Motor neuron (in vitro differentiated cells): Measurements from ENCODE around the gene IKZF4. TPM values are rescaled to one million over a fixed set of nuclear protein-coding genes. Genes with fewer than 3 reads are reported as not detected.
"Not testable (repeated sequence)": the region's sequence is repeated elsewhere in the genome, so short reads cannot be mapped to it uniquely, and the experiment has no call there.

Source experiments
- ATAC-seq, 8 experiments: fragments of 200-7000 bp; cut with Tn5 transposase; replicated peaks in 6 of 8; 2 replicates each; pipeline ENCODE4 v1.8.0; 2021; ENCODE audit warnings: mild to moderate bottlenecking in 8 of 8, moderate library complexity in 8 of 8
- H3K27ac ChIP-seq, 2 donors: fragments of 250-450 bp; sonication (Bioruptor Pico); 2 replicates each; pipeline ENCODE4 v1.9.0; 2021; ENCODE audit warnings: antibody characterized with exemption in 2 of 2, mild to moderate bottlenecking in 2 of 2, moderate library complexity in 1 of 2
- H3K4me1 ChIP-seq, 2 donors: fragments of 250-450 bp; sonication (Bioruptor Pico); replicated peaks in 1 of 2; 2 replicates each; pipeline ENCODE4 v1.6.1; 2021; ENCODE audit warnings: antibody characterized with exemption in 2 of 2, mild to moderate bottlenecking in 2 of 2, moderate library complexity in 1 of 2
- H3K4me3 ChIP-seq, 5 donors: fragments of 250-450 bp; sonication (Bioruptor Pico); 2 replicates each; pipeline ENCODE4 v1.9.0; 2021; ENCODE audit warnings: antibody characterized with exemption in 5 of 5, mild to moderate bottlenecking in 5 of 5, moderate library complexity in 4 of 5
- WGBS, 10 experiments: fragments of 450-650 bp; shearing (Covaris generic); methylation state at CpG; one replicate each; pipeline ENCODE4 v1.0.0; 2022; 5-methylcytosine and 5-hydroxymethylcytosine counted together
- in situ Hi-C, 9 experiments: fragments of 400-800 bp; cut with MboI; loops; one replicate each; pipeline ENCODE4 v1.15.0; 2021; ENCODE audit warnings: low sequenced_read_pairs in 9 of 9, low pct_unique_long_range_greater_than_20kb in 2 of 9; ENCODE audit not compliant: unreplicated experiment in 9 of 9
- total RNA-seq, 8 experiments: library from RNA; unstranded; fragments of 300-600 nt; gene quantifications; 2 replicates each; pipeline versions ENCODE4 v1.2.3 to v1.2.4, GENCODE V29; 2022

The IKZF4 gene
- total RNA-seq, 8 experiments from 2014 or later = 1.4 to 8.6 (median 6.4) TPM

- WGBS, 10 experiments = 63 to 100% (median 78%) methylated on average over 1 to 6 of the region's 6 CpGs; no CpG with 5 or more reads in 1 of the 10 experiments
- no peak for ATAC-seq
- H3K4me1 ChIP-seq = no peaks in the 10 kb centered on the region
Observed at GRCh38 chr12:56053407-56053893, 32.6 kb downstream of the IKZF4 start.

GRCh38 chr12:56059964-56060363 is 39.1 kb downstream of the IKZF4 start:
- H3K4me3 ChIP-seq, H3K27ac ChIP-seq, H3K4me1 ChIP-seq, in situ Hi-C loops: not testable (repeated sequence)
- 40 to 93% (median 77%) methylated on average over 2 to 8 of the region's 8 CpGs; no CpG with 5 or more reads in 2 of the 10 experiments for WGBS, 10 experiments
- peak in 1 of 8 experiments; percentile 27 for ATAC-seq

More at GRCh38 chr12:56053407-56053893, 32.6 kb downstream of the IKZF4 start:
- in situ Hi-C loops = no loop called here
- H3K27ac ChIP-seq = no peak overlapping the region
- H3K4me3 ChIP-seq = no peak overlapping the region

- H3K4me3 ChIP-seq = no peak overlapping the region
- H3K4me1 ChIP-seq = no peaks in the 10 kb centered on the region
- H3K27ac ChIP-seq = no peak overlapping the region
- in situ Hi-C loops = no loop called here
- 62 to 100% (median 67%) methylated on average over 1 to 4 of the region's 5 CpGs; no CpG with 5 or more reads in 3 of the 10 experiments for WGBS, 10 experiments
- no peak for ATAC-seq
Observed at GRCh38 chr12:56061982-56062381, 41.1 kb downstream of the IKZF4 start.

- H3K4me1 ChIP-seq = no peaks in the 10 kb centered on the region
- no peak for ATAC-seq
- in situ Hi-C loops = no loop called here
- no peak overlapping the region for H3K4me3 ChIP-seq
- H3K27ac ChIP-seq = no peak overlapping the region
Observed at GRCh38 chr12:56062996-56063395, 42.2 kb downstream of the IKZF4 start.

GRCh38 chr12:56071648-56072047 is 50.8 kb downstream of the IKZF4 start:
- no peak overlapping the region for H3K27ac ChIP-seq
- ATAC-seq = no peak
- no peak overlapping the region for H3K4me3 ChIP-seq
- WGBS, 10 experiments = 15 to 83% (median 54%) methylated on average over 1 to 4 of the region's 4 CpGs; no CpG with 5 or more reads in 3 of the 10 experiments
- in situ Hi-C loops = no loop called here
- H3K4me1 ChIP-seq = no peaks in the 10 kb centered on the region

GRCh38 chr12:56074396-56074795 is 53.6 kb downstream of the IKZF4 start:
- 65 to 100% (median 79%) methylated on average over 2 to 4 of the region's 5 CpGs; no CpG with 5 or more reads in 2 of the 10 experiments for WGBS, 10 experiments
- Histone ChIP-seq H3K4me3 (no peak overlapping the region), H3K4me1 (no peaks in the 10 kb centered on the region), H3K27ac (no peak overlapping the region)
- ATAC-seq = no peak
- in situ Hi-C loops = no loop called here

GRCh38 chr12:56077966-56078365 is 57.1 kb downstream of the IKZF4 start:
- WGBS, 10 experiments = 81 to 100% (median 97%) methylated on average over 1 to 7 of the region's 9 CpGs; no CpG with 5 or more reads in 2 of the 10 experiments
- in situ Hi-C loops, ATAC-seq: not testable (repeated sequence)

GRCh38 chr12:56078427-56078826 is 57.6 kb downstream of the IKZF4 start:
- WGBS, 10 experiments = 100% methylated on average over 1 of the region's 1 CpG; no CpG with 5 or more reads in 6 of the 10 experiments
- no peak for ATAC-seq
- in situ Hi-C loops = no loop called here
- no peak overlapping the region for H3K27ac ChIP-seq
- H3K4me3 ChIP-seq = no peak overlapping the region
- H3K4me1 ChIP-seq = peaks cover 4% of the 10 kb centered on the region in 2 donors

More at GRCh38 chr12:56077966-56078365, 57.1 kb downstream of the IKZF4 start:
- H3K27ac ChIP-seq, H3K4me3 ChIP-seq, H3K4me1 ChIP-seq: not testable (repeated sequence)

GRCh38 chr12:56078931-56079722 is 58.3 kb downstream of the IKZF4 start:
- Histone ChIP-seq H3K27ac (no peak overlapping the region), H3K4me1 (peaks cover 4% of the 10 kb centered on the region in 2 donors), H3K4me3 (peak overlapping the region; percentile 20 to 43 (median 38))
- in situ Hi-C loops = no loop called here
- ATAC-seq = peak; percentile 77 to 88 (median 81)
- WGBS, 10 experiments = 3 to 20% (median 5%) methylated on average over 2 to 12 of the region's 50 CpGs; no CpG with 5 or more reads in 3 of the 10 experiments

GRCh38 chr12:56079723-56080555 is 59.1 kb downstream of the IKZF4 start, which contains the start of gene ERBB3:
TSS of gene ERBB3 (plus strand) at chr12:56080165. CDS start at chr12:56080301, 136 bp downstream.
- Histone ChIP-seq H3K4me1 (peaks cover 4% of the 10 kb centered on the region in 2 donors), H3K27ac (no peak within 1 kb of the TSS), H3K4me3 (peak within 1 kb of the TSS; percentile 20 to 43 (median 38))
- WGBS, 10 experiments = 0 to 2% (median 0%) methylated on average over 3 to 31 of the region's 59 CpGs; no CpG with 5 or more reads in 5 of the 10 experiments
- peak; percentile 78 to 88 (median 86) for ATAC-seq
- in situ Hi-C loops = no loop called here

- 0 to 80% (median 30%) methylated on average over 1 to 9 of the region's 20 CpGs; no CpG with 5 or more reads in 5 of the 10 experiments for WGBS, 10 experiments
- in situ Hi-C loops = no loop called here
- Histone ChIP-seq H3K4me3 (peak overlapping the region in 4 of 5 donors; percentile 34 to 43 (median 38)), H3K27ac (no peak overlapping the region), H3K4me1 (peaks cover 4% of the 10 kb centered on the region in 2 donors)
- no peak for ATAC-seq
Observed at GRCh38 chr12:56080556-56081138, 59.8 kb downstream of the IKZF4 start.

- no peak overlapping the region for H3K27ac ChIP-seq
- in situ Hi-C loops = no loop called here
- 45 to 85% (median 80%) methylated on average over 1 to 2 of the region's 6 CpGs; no CpG with 5 or more reads in 7 of the 10 experiments for WGBS, 10 experiments
- no peak for ATAC-seq
- peaks cover 4% of the 10 kb centered on the region in 2 donors for H3K4me1 ChIP-seq
- no peak overlapping the region for H3K4me3 ChIP-seq
Observed at GRCh38 chr12:56081393-56082347, 60.8 kb downstream of the IKZF4 start.
